ENCODE measurements around the gene ZNF30. TPM values are rescaled to one million over a fixed set of nuclear protein-coding genes. Genes with fewer than 3 reads are reported as not detected.

ZNF30 gene
- total RNA-seq, 2 donors from 2014 or later = 4.4 to 4.6 TPM

DNA sequence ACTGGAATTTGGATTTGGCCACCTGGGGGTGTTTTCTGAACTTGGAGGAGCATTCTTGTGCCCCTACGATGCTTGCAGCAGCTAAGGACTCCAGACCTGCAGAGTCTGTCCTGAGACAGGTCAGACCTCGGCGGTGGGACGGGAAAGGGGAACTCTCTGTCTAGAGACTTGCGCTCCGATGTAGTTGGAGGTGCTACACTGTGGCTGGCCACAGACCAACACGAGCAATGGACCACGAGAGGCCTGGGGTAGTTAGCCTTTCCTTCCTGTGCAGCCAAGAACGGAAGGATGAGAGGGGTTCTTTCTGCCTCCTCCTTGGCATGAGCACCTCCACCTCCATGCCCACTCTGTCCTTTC, 67.6 kb downstream of the ZNF30 start:
- ATAC-seq (no peak), DNase-seq (ENCODE audit: low spot score in 2 of 2) (no peak)
- Mint-ChIP-seq H3K36me3 (peaks cover 6 to 13% of the 10 kb centered on the region in 2 donors), H3K27ac (no peak overlapping the region), H3K9me3 (peaks cover 0 to 7% of the 10 kb centered on the region in 2 donors)

Other genes with a start within 250 kb of the ZNF30 start
- under 1 TPM; 0.33 to 0.36 TPM for gene SCGB2B2, start 249.7 kb upstream of the ZNF30 start, total RNA-seq
- gene ZNF302, start 249.2 kb upstream of the ZNF30 start, total RNA-seq = 10 to 100 TPM in 1 of 2 donors, 1 to 10 TPM in 1; 9.2 to 15.3 TPM
- gene ZNF181, start 192.7 kb upstream of the ZNF30 start, total RNA-seq = 1 to 10 TPM; 2.5 to 4.6 TPM
- gene ZNF599, start 153.7 kb upstream of the ZNF30 start, total RNA-seq = 1 to 10 TPM; 1.5 to 4.0 TPM
- gene ZNF792, start 37.3 kb downstream of the ZNF30 start, total RNA-seq = 1 to 10 TPM; 6.4 to 9.7 TPM
- gene GRAMD1A, start 73.4 kb downstream of the ZNF30 start, total RNA-seq = 100 to 1,000 TPM; 158 to 160 TPM
- 1 to 10 TPM; 1.5 to 1.7 TPM for gene SCN1B, start 103.6 kb downstream of the ZNF30 start, total RNA-seq
- not detected for gene HPN, start 114.8 kb downstream of the ZNF30 start, total RNA-seq
- not detected for gene FXYD3, start 188.9 kb downstream of the ZNF30 start, total RNA-seq
- gene LGI4, start 208.2 kb downstream of the ZNF30 start, total RNA-seq = 1 to 10 TPM; 1.5 to 2.7 TPM
- gene FXYD1, start 211.9 kb downstream of the ZNF30 start, total RNA-seq = 1 to 10 TPM; 1.4 to 2.1 TPM
- 1 to 10 TPM in 1 of 2 donors, under 1 TPM in 1; 0.82 to 1.8 TPM for gene FXYD7, start 216.4 kb downstream of the ZNF30 start, total RNA-seq
- gene FXYD5, start 227.8 kb downstream of the ZNF30 start, total RNA-seq = 100 to 1,000 TPM; 279 to 283 TPM

Measured in activated naive CD4-positive, alpha-beta T cell treated with anti-CD3 and anti-CD28 coated beads, Interleukin-2, amount 50 U/mL, for 72 hours (primary cell).